Activated CD8-positive, alpha-beta memory T cell treated with anti-CD3 and anti-CD28 coated beads, Interleukin-2, amount 50 U/mL, for 24 hours (primary cell): ENCODE data around the gene BRMS1.

Source experiments
- DNase-seq: peaks from one replicate; pipeline ENCODE4 v3.0.0-alpha.2; 2020; ENCODE audit errors: extremely low read depth

Gene BRMS1

DNA sequence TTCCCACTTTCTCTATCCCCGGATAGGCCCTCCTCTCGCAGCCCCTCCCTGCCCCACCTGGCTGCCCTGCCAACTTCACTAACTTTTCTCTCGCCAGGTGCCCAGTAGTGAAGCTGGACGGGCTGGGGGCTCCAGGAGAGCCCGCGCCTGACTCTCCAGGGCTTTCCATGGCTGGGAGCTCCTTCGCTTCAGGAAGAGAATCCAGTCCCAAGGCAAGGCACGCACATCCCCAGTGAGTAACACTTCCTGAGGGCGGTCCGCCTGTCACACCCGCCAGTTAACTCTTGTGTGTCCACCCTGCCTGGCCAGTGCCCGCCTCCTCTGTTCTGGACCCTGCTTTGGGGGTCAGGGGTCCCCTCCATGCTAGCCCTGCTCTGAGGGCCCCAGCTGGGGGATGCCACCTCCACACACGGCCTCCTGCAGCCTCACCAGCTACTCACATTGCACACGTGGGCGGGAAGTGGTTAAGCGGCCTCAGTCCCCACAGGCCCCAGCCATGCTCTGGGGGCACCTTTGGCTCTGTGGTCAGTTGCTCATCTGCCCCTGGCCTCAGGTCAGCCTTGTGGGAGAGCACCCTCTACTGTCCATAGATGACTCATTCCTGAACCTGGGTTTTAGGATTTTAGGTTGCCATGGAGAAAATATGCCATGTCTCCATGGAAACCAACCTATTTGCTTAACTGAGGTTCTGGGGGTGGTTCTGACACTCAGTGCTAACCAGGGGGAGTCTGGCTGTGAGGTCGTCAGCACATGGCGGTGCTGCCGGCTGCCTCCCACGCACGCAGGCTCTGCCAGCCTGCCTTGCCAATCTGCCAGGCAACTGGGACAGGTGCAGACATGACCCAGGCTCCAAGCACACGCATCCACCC, 8.4 kb downstream of the BRMS1 start, which contains the start of gene RIN1:
RIN1 (minus strand) TSS at position 201 of the 869 bp plus-strand sequence; CDS start at position 169, 32 bp downstream.
- DNase-seq = no peak

DNA sequence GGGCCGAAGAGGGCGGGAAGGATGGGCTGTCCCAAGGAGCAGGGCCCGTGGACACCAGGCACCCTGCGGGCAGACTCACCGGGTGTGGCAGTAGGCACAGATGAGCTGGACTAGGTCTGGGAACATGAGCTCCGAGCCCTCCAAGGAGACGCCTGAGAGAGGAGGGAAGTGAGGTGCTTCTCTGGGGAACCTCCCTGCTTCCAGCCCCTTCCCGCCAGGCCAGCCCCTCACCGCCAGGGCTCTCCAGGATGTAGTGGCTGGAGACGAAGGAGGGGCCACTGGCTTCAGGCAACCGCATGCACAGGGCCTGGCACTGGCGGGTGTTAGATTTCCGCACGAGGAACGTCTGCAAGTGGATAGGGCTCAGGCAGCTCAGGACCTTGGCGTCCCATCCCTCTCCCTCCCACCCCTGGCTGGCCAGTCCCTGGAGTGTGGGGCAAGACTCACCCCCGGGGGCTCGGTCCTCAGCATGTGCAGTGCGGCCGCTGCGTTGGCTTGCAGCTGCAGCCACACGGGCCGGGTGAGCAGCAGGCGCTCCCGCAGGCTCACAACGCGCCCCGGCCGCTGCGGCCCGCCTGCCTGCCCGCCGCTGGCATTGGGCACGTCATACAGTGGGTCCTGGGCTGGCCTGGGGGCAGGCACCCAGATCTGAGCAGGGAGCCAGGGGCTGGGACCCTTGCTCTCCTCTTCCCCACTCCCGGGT, 9.2 kb downstream of the BRMS1 start:
- no peak for DNase-seq

DNA sequence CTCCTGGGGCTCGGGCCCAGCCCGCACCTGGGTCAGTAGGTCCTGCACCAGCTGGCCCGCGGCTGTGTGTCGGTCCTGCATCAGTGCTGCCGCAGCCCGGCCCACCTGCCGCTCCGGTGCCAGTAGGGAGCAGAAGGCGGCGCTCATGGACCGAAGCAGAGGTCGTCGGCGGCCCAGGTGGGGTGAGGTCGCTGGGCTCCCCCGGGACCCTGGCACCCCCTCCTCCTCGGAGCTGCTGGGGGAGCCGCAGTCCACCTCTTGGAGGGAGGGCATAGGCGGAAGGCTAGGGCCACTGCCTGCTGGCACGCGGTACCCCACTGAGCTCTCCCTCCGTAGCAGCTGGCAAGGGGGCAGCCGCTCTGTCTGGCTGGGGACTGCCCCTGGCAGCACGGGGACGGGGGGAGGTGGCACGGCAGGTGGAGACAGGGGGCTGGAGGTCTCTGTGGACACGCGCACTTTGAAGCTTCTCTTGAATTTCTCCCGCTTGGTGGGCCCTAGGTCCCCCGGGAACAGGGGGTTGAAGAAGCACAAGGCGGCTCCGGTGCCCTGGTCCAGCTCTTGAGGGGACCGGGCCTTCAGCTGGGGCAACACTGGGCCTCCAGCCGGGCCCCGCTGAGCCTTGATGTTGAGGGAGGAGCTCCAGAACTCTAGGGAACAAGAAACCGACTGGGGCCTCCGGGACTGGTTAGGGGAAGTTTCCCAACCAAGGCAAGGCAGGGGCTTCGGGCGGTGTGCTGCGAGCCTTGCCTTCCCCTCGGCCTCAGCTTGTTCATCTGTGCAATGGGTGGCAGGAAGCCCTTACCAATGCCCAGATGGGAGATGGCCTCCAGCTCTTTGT, 10.1 kb downstream of the BRMS1 start:
- DNase-seq = no peak

DNA sequence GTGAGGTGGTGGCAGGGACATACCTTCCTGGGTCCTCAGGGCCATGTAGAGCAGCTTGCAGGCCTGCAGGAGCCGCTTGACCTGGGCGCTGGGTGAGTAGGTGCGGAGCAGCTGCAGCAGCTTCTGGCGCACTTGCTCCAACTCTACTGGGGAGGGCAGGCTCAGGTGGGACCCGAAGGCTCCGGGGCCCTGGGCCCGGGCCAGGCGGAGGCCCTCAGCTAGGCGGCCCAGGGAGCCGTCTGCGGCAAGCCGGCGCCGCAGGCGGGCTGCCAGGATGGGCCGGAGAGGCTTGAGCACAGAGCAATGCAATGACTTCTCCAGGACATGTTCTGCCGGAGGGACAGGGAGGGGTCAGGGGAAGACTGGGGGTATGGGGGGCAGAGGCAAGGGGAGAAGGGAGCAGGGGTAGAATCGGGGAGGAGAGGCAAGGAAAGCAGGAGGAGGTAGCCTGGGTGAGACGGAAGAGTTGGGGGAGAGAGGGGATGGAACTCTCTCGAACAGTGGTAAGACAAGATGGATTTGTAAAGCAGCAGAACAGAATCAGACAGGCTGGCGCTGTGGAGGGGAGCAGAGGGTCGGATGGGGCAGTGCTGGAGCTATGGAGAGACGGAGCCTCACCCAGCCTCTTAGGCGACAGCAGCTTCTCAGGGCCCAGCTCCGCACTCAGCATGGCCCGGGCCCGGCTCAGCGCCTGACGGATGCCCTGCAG, 10.9 kb downstream of the BRMS1 start:
- DNase-seq = no peak

DNA sequence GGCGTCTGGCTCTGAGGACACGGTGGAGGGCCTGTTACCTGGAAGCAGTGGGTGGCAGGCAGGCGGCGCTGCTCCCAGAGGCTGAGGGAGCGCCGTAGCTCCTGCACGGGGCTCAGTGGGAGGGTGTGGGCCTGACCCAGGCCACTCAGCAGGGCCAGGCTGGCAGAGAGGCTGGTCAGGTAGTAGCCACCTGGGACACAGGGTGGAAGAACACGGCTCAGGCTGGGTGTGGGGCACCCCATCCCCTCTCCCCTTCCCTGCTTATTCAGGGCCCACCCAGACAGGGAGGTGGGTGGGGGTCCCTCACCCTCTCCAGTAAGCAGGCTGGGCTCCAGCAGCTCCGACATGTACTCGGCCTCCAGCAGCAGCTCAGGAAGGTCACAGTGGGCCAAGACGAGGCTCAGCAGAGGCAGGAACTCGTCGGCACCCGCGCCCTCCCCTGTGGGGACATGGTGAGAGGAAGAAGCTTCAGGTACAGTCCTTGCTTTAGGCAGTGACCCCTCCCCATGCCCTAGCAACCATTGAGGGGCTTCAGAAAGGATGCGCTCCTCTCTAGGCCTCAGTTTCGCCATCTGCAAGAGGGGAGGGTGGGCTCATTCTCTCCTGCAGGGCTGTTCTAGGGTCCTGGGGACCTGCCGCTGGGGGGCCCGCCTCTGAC, 11.6 kb downstream of the BRMS1 start:
- no peak for DNase-seq

DNA sequence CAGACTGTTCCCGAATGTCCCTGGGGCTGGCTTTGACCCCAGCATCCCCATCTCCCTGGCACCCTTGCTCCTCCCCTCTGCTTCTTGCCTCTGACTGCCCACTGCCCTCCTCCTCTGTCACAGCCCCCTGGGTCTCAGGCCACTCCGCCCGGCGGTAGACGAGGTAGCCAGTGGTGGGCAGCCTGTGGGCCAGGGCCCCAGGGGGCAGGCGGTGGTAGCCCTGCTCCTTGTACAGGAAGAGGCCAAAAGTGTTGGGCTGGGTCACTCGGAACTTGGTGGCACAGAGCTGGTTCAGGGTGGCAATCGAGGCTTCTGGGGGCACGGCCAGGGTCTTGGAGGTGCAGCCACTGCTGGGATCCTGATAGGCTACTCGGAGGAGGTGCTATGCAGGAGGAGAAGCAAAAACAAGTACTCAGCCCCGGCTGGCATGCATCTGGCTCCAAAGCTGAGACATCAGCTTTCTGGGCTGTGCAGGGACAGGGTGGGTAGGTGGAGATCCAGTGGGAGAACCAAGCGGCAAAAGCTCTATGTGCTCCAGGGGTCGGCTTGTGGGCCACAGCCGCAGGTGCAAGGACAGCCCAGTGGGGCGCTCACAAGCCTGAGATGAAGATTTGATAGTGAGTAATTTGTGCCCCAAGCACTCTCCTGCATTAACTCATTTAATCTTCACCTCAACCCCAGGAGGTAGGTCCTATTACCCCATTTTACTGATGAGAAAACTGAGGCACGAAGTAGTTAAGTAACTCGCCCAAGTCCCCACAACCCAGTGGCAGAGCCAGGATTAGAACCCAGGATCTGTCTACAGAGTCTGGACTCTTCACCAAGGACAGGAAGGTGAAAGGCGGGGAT, 12.3 kb downstream of the BRMS1 start:
- DNase-seq = no peak

- no peak for DNase-seq
Measured at GRCh38 chr11:66331542-66332370, 13.1 kb downstream of the BRMS1 start.

- no peak for DNase-seq
Measured at GRCh38 chr11:66330931-66331330, 14.0 kb downstream of the BRMS1 start.

- DNase-seq = no peak
Measured at GRCh38 chr11:66329165-66329673, 15.7 kb downstream of the BRMS1 start.

GRCh38 chr11:66328302-66329144, 16.4 kb downstream of the BRMS1 start:
- DNase-seq = no peak

DNA sequence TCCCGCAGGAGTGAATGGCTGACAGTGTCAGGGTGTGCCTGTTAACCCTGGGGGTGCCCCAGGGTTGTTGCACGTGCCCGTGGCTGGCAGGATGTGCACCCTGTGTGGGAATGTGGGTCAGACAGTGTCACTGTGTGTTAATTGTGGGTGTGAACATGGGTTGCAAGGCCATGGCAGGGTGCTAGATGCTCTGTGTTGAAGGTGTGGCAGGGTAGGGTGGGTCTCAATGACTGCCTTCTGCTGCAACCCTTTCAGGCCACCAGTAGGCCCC, 16.9 kb downstream of the BRMS1 start:
- no peak for DNase-seq

DNA sequence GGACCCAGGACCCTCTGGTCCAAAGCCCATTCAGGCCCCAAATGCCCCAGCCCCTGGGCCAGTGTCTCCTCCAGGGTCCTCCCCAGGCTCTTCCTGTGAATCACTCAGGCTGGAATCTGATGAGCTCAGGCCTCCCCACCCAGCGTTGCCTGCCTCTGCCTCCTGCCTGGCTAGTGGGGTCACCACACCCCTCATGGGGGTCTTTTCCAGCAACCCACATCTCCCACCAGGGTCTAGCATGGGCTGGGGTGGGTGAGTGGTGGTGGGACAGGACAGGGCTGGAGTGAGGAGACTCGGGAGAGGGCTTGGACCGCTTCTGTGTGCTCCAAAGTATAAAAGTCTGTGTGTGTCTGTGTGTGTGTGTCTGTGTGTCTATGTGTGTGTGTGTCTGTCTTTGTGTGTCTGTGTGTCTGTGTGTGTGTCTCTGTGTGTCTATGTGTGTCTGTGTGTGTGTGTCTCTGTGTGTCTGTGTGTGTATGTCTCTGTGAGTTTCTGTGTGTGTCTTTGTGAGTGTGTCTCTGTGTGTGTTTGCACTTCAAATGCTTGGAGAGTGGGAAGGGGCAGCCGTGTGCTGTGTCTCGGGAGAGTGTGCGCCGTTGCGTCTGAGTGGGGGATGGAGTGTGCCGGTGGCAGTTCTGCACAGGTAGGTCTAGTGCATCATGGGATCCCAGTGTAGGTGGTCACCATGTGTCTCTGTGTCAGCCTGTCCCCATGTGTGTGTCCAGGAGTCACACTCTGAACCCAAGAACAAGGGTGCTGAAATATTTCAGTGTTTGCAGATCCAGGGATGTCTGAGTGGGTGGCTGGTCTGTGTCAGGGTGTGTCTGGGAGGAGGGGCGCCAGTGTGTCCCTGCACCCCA, 17.5 kb downstream of the BRMS1 start:
- no peak for DNase-seq

GRCh38 chr11:66326261-66327111, 18.4 kb downstream of the BRMS1 start:
- DNase-seq = no peak

- DNase-seq = no peak
Measured at GRCh38 chr11:66325263-66325671, 19.6 kb downstream of the BRMS1 start.

DNA sequence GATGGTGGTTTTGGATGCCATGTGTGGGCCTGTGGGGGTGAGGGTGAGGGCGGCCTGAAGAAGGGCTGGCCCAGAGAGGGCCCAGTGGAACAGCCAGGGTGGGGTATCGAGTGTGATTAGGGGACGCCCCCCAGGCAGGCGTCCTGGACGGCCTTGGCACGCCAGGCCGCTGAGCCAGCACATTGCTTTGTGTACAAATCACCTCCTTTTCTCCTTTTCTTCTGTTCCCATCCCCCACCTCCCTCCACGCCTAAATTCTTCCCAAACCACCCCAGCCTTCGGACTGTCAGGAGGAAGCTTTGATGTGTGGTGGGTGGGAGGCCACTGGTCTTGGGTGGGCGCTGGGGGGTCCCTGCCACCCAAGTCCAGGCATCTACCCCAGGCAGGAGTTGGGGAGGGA, 20.2 kb downstream of the BRMS1 start:
- no peak for DNase-seq

- DNase-seq = no peak
Measured at GRCh38 chr11:66323684-66324083, 21.2 kb downstream of the BRMS1 start.
